Measurements from ENCODE around the gene DYRK2.

DNA sequence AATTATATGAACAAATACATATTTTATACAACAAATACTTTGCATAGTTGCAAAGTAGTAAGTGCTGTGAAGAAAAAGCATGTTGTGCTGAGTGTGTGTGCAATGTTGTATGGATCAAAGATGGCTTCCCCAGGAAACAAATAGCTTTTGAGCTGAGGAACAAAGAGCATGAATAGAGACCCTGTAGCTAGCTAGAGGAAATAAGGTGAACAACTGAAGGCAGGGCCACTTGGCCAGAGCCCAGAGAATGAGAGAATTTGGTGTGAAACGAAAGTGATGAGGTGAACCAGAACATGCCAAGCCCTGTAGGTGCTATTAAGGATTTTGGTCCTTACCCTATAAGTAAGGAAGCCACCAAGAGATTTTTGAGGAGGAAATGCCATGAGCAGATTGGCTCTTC is 17.1 kb downstream of the DYRK2 start:
- TF ChIP-seq, protein P1, sequence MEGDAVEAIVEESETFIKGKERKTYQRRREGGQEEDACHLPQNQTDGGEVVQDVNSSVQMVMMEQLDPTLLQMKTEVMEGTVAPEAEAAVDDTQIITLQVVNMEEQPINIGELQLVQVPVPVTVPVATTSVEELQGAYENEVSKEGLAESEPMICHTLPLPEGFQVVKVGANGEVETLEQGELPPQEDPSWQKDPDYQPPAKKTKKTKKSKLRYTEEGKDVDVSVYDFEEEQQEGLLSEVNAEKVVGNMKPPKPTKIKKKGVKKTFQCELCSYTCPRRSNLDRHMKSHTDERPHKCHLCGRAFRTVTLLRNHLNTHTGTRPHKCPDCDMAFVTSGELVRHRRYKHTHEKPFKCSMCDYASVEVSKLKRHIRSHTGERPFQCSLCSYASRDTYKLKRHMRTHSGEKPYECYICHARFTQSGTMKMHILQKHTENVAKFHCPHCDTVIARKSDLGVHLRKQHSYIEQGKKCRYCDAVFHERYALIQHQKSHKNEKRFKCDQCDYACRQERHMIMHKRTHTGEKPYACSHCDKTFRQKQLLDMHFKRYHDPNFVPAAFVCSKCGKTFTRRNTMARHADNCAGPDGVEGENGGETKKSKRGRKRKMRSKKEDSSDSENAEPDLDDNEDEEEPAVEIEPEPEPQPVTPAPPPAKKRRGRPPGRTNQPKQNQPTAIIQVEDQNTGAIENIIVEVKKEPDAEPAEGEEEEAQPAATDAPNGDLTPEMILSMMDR (IDR thresholded peaks at IDR 0.05 in 8 of 11, conservative IDR thresholded peaks at IDR 0.05 in 3 of 11): no peak
- TF ChIP-seq POLR2A (IDR thresholded peaks at IDR 0.05): no peak
